ENCODE results near the gene CDH11. TPM values are rescaled to one million over a fixed set of nuclear protein-coding genes. Genes with fewer than 3 reads are reported as not detected.

The CDH11 gene
- polyA plus RNA-seq, 1 donor from 2014 or later, result 22.9 TPM

DNA sequence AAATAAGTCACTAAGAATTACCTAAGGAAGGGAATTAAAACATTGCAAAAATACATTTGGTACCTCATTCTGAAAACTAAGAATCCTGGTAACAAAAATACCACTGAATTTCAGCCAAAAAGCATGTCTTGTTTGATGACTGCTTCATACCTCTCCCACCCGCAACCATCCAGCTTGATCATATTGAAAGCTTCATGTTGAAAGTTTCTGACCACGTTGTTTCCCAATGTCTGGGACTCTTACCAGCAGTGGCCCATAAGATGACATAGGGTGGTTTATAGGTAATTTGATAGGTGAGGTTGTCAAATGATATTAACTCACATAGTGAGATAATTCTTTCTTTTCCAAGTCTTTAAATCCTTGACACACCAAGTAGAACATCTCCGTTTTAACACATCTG lies 139.3 kb downstream of the CDH11 start:
- Histone ChIP-seq H3K27me3 (ENCODE audit: insufficient read depth, low read depth, low read length) (no peaks in the 10 kb centered on the region), H3K9me3 (ENCODE audit: low read length) (no peaks in the 10 kb centered on the region), H3K27ac (ENCODE audit: low read length) (no peak overlapping the region), H3K36me3 (ENCODE audit: insufficient read depth, low read length) (no peaks in the 10 kb centered on the region), H4K20me1 (ENCODE audit: insufficient read depth) (no peaks in the 10 kb centered on the region), H3K79me2 (replicated peaks; ENCODE audit: insufficient read depth, low read length) (no peaks in the 10 kb centered on the region), H3K4me2 (ENCODE audit: low read length) (no peak overlapping the region), H3K9me2 (ENCODE audit: insufficient read depth, low read length) (no peaks in the 10 kb centered on the region), H3K4me3 (ENCODE audit: low read length) (no peak overlapping the region), H3K9ac (ENCODE audit: low read length) (no peak overlapping the region), H2AFZ (ENCODE audit: low read depth, low read length) (no peak overlapping the region), H3F3A (ENCODE audit: insufficient read depth, low read length, poor library complexity, severe bottlenecking) (no peaks in the 10 kb centered on the region)
- TF ChIP-seq CTCF (IDR thresholded peaks at IDR 0.05; ENCODE audit: poor library complexity, severe bottlenecking) (no peak), TAF1 (IDR thresholded peaks at IDR 0.05; ENCODE audit: low read depth) (no peak), EZH2 (IDR thresholded peaks at IDR 0.05; ENCODE audit: borderline replicate concordance, insufficient read depth, low read length, poor library complexity, severe bottlenecking) (no peak), RAD21 (conservative IDR thresholded peaks at IDR 0.05) (no peak), SMC3 (conservative IDR thresholded peaks at IDR 0.05; ENCODE audit: poor library complexity) (no peak), REST (IDR thresholded peaks at IDR 0.05; ENCODE audit: borderline replicate concordance) (no peak), EP300 (conservative IDR thresholded peaks at IDR 0.05; ENCODE audit: poor library complexity, severe bottlenecking) (no peak), POLR2AphosphoS5 (IDR thresholded peaks at IDR 0.05) (no peak), MXI1 (conservative IDR thresholded peaks at IDR 0.05; ENCODE audit: poor library complexity, severe bottlenecking) (no peak)

DNA sequence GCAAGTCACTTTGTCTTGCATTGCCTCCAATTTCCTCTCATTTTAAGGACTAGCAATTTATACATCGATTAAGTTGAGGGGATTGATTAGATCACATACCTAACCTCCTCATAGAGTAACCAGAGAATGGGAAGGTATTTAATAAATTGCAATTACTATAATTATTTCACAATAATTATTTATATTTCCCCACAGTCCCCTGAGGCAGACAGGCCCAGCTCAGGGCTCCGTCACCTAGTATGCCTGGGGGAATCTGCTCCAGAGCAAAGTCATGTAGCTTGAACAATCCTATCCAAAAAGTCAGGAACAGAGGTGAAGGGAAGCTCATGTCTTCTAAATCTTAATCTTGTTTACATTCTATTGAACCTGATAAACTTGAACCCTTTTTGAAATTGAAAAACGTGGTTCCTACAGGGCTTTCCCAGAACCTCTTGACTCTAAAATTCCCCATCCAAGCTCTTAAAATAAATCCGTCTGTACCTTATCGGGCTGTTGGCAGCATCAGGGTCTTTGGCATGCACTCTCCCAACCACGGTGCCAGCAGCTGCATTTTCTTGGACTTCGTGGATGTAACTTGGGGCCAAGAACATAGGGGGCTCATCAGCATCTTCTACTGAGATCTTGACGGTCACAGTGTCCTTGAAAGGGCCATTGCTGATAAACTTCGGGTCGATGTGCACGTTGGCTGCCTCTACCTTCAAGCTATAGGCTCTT lies 140.1 kb downstream of the CDH11 start:
- Histone ChIP-seq H3K27ac (ENCODE audit: low read length) (no peak overlapping the region), H3K4me2 (ENCODE audit: low read length) (no peak overlapping the region), H4K20me1 (ENCODE audit: insufficient read depth) (no peaks in the 10 kb centered on the region), H3K9me3 (ENCODE audit: low read length) (no peaks in the 10 kb centered on the region), H3K27me3 (ENCODE audit: insufficient read depth, low read depth, low read length) (no peaks in the 10 kb centered on the region), H3K9me2 (ENCODE audit: insufficient read depth, low read length) (no peaks in the 10 kb centered on the region), H3K79me2 (replicated peaks; ENCODE audit: insufficient read depth, low read length) (no peaks in the 10 kb centered on the region), H2AFZ (ENCODE audit: low read depth, low read length) (no peak overlapping the region), H3F3A (ENCODE audit: insufficient read depth, low read length, poor library complexity, severe bottlenecking) (no peaks in the 10 kb centered on the region), H3K9ac (ENCODE audit: low read length) (no peak overlapping the region), H3K4me3 (ENCODE audit: low read length) (no peak overlapping the region), H3K36me3 (ENCODE audit: insufficient read depth, low read length) (no peaks in the 10 kb centered on the region)
- TF ChIP-seq RAD21 (conservative IDR thresholded peaks at IDR 0.05), result no peak
- no peak for TF ChIP-seq CTCF (IDR thresholded peaks at IDR 0.05; ENCODE audit: poor library complexity, severe bottlenecking)
